SKM-1 treated with dmso at 0.1 percent for 144 hours (cell line): ENCODE data around the gene HAP1.
"Not testable (repeated sequence)": the region's sequence is repeated elsewhere in the genome, so short reads cannot be mapped to it uniquely, and the experiment has no call there.

Experiments
- DNase-seq: peaks from one replicate; lab custom pipeline; 2025; ENCODE audit not compliant: unreplicated experiment; lab: John Stamatoyannopoulos, UW

Gene HAP1, protein sequence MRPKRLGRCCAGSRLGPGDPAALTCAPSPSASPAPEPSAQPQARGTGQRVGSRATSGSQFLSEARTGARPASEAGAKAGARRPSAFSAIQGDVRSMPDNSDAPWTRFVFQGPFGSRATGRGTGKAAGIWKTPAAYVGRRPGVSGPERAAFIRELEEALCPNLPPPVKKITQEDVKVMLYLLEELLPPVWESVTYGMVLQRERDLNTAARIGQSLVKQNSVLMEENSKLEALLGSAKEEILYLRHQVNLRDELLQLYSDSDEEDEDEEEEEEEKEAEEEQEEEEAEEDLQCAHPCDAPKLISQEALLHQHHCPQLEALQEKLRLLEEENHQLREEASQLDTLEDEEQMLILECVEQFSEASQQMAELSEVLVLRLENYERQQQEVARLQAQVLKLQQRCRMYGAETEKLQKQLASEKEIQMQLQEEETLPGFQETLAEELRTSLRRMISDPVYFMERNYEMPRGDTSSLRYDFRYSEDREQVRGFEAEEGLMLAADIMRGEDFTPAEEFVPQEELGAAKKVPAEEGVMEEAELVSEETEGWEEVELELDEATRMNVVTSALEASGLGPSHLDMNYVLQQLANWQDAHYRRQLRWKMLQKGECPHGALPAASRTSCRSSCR

DNA sequence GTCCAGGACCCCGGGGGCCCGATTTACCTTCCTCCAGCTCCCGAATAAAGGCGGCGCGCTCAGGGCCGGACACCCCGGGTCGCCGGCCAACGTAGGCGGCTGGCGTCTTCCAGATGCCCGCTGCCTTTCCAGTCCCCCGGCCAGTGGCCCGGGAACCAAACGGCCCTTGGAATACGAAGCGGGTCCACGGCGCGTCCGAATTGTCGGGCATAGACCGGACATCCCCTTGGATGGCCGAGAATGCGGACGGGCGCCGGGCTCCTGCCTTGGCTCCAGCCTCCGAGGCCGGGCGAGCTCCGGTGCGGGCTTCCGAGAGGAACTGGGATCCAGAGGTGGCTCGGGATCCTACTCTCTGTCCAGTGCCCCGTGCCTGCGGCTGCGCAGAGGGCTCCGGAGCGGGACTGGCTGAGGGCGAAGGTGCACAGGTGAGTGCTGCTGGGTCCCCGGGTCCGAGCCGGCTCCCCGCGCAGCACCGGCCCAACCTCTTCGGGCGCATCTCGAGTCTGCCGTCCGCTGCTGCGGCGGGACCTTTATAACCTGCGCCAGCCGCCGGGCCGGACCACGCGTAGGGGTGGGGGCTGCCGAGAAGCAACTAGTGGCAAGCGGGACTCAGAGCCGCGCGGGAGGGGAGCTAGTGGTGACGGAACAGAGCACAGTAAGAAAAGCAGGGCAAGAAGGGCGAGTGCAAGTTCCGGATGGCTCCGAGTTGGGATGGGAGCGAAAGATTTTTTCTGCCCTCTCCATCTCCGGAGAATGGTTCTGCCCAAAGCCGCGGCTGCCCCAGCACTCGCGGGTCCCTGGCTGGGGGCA is at the start of gene HAP1:
Gene HAP1 (minus strand): TSS at position 505 of the 810 bp plus-strand sequence. CDS start 9 bp downstream, at position 496.
- DNase-seq = no peak

DNA sequence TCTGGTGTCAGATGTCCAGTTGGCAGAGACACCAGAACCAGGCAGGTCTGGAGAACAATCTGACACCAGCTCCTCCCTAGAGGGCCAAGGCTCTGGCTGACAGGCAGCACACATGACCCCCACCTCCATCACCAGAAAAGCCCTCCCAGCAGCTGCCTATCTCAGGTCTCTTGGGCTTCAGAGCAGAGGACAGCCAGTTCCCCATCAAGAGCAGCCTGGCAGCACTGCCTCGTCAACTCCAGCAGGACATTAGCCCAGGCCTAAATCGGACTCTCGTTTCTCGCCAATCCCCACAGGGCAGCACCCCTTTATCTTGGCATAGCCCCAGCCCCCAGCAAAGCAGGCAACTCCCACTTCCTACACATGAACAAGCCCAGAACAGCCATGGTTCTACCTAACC is 47.7 kb upstream of the HAP1 start:
- DNase-seq = no peak

DNA sequence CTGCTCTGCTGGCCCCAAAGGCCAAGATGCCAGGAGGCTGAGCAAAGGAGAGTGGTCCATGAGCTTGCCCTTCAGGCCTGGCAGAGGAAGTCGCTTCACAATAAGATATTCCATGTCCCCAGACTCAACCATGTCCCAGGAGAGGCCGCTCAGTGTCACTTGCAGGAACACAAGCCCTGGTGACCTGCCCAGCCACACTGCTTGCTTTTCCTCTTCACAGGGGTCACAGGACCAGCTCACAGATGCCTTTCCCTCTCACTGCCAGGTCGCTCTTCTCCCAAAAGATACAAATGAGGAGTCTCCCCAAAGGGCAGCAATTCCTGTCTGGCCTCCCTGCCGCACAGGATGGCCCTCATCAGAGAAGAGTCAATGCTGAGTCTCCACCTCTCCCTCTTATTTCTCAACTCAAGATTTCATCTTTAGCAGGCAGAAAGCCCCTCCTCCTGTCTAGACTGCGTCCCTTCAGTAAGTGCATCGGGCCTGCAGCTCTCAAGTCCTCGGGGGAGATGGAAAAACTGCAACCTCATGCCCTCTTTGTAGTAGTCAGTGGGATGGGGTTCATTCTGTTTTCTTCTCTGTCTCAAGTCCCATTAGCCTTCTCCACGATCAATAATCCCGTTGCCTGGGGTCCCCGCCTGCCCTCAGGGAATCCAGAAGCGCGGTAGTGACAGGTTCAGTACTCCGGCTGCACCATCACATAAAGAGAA is 47.1 kb upstream of the HAP1 start:
- DNase-seq = no peak

DNA sequence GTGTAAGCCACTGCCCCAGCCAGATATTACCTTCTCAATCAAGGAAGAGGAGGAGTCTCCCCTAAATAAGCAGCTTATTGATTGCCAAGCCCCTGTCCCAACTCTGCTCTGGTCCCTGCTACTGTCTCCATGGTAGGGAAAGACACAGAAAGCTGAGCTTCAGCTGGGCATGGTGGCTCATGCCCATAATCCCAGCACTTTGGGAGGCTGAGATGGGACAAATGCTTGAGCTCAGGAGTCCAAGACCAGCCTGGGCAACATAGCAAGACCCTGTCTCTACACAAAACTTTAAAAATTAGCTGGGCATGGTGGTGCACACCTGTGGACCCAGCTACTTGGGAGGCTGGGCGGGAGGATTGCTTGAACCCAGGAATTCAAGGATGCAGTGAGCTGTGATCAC is 45.5 kb upstream of the HAP1 start:
- DNase-seq = no peak

GRCh38 chr17:41777574-41778188 is 43.2 kb upstream of the HAP1 start:
- DNase-seq = no peak

DNA sequence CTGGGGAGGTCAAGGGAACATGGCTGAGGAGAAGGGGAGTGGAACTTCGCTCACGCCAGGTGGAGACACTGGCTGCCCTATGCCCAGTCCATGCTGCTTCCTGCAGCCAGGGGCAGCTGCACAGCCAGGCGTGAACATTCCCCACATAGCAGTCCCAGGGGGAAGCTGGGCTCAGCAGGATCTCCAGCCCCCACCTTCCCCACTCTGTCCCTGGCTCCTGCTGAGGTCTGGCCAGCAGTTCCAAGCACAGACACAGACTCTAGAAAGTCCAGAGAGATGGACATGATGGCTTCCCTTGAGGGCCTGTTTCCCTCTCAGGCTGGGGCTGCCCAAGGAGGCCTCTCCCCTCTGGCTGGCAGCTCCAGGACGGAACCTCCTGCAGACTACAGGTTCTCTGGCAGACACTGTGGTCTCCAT is 42.7 kb upstream of the HAP1 start:
- DNase-seq = no peak

GRCh38 chr17:41776262-41776900 is 41.9 kb upstream of the HAP1 start:
- DNase-seq = not testable (repeated sequence)

- DNase-seq = no peak
Observed at GRCh38 chr17:41775394-41776226, 41.2 kb upstream of the HAP1 start.

DNA sequence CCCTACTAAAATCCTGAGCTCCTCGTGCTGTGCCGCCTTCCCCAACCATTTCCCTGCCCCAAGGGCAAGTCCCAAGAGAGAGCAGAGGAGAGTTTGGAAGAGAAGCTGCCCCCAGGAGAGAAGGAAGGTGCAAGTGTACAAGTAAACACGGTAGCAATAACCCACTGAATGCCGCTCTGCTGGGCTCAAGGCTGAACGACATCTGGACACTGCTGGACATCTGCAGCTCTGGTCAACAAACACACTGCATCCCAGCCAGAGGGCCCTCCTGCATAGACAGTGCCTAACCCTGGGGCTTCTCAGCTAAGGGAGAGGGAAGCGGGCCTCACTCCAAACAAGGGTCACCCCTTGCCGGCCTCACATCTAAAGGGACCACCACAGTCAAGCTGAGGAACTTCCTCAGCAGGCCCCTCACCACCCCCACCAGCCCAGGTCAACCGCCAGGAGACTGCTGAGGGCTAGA is 39.3 kb upstream of the HAP1 start:
- no peak for DNase-seq

- no peak for DNase-seq
Observed at GRCh38 chr17:41773190-41773588, 38.7 kb upstream of the HAP1 start.

DNA sequence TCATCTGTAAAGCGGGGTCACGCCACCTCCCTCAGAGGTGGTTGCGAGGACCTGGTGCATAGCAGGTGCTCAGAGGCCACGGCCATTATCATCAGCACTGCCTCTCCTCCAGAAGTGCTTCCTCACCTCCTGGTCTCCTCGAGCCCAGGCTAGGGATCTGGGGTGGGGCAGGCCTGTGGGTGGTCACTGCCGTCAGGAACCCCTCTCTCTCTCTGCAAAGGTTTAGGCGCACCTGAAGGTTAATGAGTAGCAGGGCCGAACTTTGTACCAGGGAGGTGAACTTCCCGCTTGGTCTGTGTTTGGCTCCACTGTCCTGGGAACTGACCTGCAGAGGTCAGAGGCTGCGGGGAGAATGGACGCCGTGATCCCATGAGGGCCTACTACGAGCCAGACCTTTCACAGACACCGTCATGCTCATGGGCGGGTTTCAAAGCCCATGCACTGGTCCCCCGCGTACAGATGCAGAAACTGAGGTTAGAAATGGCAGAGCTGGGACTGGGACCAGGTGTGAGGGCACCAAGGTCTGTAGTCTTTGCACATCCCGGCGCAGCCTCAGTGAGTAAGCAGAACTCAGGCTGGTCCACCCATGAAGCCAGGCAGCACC is 38.2 kb upstream of the HAP1 start:
- no peak for DNase-seq

DNA sequence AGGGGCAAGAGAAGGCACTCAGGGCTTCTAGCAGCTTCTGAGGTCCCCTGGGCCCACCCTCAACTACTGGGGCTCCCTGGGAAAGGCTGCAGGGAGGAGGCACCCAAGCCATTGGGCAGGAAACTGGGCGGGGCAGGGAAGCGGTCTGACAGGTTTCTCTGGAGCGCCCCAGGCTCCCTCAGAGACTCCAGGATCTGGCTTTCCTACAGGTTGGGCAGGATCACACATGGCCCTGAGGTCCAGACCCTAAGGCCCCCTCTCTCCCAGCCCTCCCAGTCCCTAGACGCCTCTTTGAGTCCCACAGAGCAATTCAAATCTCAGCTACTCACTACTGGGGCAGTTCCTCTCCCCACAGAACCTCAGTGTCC is 37.8 kb upstream of the HAP1 start:
- DNase-seq = no peak

- DNase-seq = no peak
Observed at GRCh38 chr17:41771389-41772206, 37.2 kb upstream of the HAP1 start.

DNA sequence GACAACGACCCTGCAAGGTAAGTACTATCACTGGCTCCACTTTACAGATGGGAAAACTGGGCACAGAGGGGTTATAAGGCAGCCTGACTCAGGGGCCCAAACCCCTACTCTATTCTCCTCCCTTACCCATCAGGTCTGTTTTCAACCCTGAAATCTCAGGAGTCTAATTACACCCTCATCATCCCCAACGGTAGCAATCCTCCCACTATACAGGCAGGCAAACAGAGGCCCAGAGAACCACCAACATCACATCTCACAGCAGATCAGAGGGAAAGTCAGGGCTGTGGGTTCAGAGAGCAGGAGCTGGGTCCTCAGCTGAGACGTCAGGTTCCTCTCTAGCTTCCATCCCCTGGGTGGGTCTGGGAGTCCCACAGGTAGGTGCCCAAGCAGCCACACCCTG is 35.5 kb upstream of the HAP1 start:
- DNase-seq = no peak

DNA sequence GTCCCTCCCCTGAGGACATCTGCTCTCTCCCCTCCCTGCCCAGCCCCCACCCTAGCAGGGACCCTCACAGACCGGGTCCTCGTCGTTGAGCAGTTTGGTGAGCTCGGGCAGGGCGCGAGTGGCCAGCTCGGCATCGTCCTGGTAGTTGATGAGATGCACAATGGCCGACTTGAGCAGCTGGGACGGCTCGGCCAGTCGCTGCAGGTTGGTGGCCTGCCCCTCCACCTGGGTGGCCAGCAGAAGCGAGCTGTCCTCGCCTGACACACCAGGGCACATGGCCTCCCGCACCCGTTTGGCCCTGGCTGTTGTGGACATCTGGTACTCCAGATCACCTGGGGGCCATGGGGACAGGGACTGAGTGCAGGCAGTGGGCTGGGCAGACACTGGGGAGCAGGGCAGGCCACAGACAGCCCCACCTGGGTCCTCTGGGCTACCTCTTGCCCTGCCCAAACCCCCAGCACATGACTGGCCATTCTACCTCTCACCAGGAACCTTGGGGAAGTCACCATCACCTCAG is 35.0 kb upstream of the HAP1 start:
- DNase-seq = no peak

- no peak for DNase-seq
Observed at GRCh38 chr17:41768682-41769288, 34.3 kb upstream of the HAP1 start.

- DNase-seq = no peak
Observed at GRCh38 chr17:41767324-41768042, 33.0 kb upstream of the HAP1 start.
